Stimulated activated CD4-positive, alpha-beta T cell treated with anti-CD3 and anti-CD28 coated beads, TNF-alpha, amount 100 ng/mL, for 24 hours (primary cell): ENCODE measurements around the gene HERC4.
"Not testable (repeated sequence)": the region's sequence is repeated elsewhere in the genome, so short reads cannot be mapped to it uniquely, and the experiment has no call there.

ENCODE experiments used
- DNase-seq, 3 experiments: peaks; one replicate each; pipeline ENCODE4 v3.0.0-alpha.2; 2020; ENCODE audit warnings: low read depth in 3 of 3

The HERC4 gene

DNA sequence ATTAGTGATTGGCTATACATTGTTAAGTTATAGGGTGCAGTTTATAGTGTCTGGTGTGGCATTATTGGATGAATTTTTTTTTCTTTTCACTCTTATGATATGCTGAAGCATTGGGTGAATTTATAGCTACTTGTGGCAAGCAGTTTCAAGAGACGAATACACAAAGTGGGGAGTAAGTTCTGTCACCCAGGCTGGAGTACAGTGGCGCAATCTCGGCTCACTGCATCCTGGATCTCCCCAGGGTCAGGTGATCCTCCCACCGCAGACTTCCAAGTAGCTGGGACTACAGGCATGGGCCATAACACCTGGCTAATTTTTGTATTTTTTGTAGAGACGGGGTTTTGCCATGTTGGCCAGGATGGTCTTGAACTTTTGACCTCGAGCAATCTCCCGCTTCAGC, 196.9 kb downstream of the HERC4 start:
- DNase-seq = no peak

DNA sequence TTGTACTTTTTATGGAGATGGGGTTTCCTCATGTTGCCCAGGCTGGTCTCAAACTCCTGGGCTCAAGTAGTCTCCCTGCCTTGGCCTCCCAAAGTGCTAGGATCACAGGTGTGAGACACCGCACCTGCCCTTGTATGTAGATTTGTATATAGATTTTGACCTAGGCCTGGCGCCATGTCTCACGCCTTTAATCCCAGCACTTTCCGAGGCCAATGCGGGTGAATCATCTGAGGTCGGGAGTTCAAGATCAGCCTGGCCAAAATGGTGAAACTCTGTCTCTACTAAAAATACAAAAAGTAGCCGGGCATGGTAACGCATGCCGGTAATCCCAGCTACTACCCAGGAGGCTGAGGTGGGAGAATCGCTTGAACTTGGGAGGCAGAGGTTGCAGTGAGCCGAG, 197.7 kb downstream of the HERC4 start:
- not testable (repeated sequence) for DNase-seq

DNA sequence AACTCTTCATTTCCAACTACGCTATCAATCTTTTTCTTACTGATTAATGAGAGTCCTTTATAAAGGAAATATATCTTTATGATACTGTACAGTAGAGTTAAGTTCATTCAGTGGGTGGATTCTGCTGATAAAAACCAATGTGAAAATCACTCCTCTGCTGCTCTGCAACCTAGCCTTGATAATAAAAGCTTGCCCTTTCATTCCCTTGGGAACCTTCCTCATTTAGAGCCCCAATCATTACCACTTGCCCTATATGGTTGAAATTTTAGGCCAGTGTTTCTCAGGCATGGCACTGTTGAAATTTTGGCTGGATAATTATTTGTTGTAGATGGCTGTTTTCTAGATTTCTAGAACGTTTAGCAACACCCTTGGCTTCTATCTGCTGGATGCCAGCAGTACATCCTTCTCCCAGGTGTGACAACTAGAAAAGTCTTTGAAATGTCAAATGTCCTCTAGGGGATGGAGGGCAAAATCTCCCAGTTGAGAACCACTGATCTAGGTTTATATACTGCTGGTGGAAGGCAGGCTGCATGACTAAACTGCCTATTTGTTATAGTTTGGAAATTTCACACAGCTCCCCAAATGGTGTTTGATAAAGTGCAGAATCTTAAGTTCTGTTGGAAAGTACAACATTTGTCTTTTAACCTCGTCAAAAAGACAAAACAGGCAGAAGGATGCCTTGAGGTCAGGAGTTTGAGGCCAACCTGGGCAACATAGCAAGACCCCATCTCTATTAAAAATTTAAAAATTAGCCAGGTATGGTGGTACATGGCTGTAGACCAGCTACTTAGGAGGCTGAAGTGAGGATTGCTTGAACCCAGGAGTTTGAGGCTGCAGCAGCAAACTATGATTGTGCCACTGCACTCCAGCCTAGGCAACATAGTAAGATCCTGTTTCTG, 199.5 kb downstream of the HERC4 start:
- DNase-seq = no peak
